ENCODE measurements around the gene DLGAP4. TPM values are rescaled to one million over a fixed set of nuclear protein-coding genes. Genes with fewer than 3 reads are reported as not detected.

Gene DLGAP4
- total and polyA plus RNA-seq, 2 of the 8 experiments (the other 6 are each of a cell fraction or from before 2014, with no cell fraction given): 41.2 to 57.2 TPM

DNA sequence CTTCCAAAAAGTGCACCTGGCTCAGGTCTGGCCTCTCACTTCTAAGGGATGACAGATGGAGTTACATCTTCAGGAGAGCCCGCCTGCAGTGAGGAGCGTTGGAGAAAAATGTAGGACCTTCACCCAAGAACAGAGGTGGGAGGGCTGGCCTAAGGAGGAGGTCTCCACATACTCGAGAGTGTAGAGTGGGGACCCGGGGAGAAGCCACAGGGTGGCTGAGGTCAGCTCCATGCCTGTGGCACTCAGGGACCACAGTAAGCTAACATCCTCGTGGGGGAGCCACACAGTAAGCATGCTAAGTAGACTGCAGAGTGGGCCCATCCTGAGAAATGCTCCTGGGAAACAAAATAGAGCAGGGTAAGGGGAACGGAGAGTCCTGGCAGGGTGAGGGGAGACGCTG, 45.8 kb upstream of the DLGAP4 start:
- Histone ChIP-seq H3K18ac (ENCODE audit: extremely low read depth, low read length) (no peak overlapping the region), H3K4me3 (ENCODE audit: extremely low read depth in 1 of 4, insufficient read depth in 2 of 4, low read depth in 3 of 4, low read length in 4 of 4) (no peak overlapping the region), H2AK5ac (ENCODE audit: low read depth, low read length) (no peak overlapping the region), H4K91ac (replicated peaks; ENCODE audit: insufficient read length, low read length) (no peak overlapping the region), H2BK15ac (ENCODE audit: low read length) (no peak overlapping the region), H2AFZ (ENCODE audit: low read length) (no peak overlapping the region), H4K5ac (ENCODE audit: insufficient read length, low read depth, low read length) (no peak overlapping the region), H3K4me2 (ENCODE audit: insufficient read depth in 1 of 2, low read depth in 2 of 2, low read length in 2 of 2) (no peak overlapping the region; a peak in 1 of 4 replicates), H2BK12ac (ENCODE audit: low read depth, low read length) (no peak overlapping the region), H3K9me3 (ENCODE audit: insufficient read depth in 2 of 2, low read depth in 1 of 2, low read length in 1 of 2) (no peaks in the 10 kb centered on the region), H2BK20ac (ENCODE audit: low read length) (no peak overlapping the region), H3K14ac (ENCODE audit: insufficient read length) (no peak overlapping the region), H4K8ac (ENCODE audit: extremely low read depth, insufficient read depth, low read length) (no peak overlapping the region), H3K36me3 (ENCODE audit: control insufficient read depth in 2 of 4, insufficient read depth in 4 of 4, low read length in 3 of 4) (peaks cover 0 to 5% (median 0%) of the 10 kb centered on the region in 4 experiments; a peak in 4 of 8 replicates), H3K23me2 (ENCODE audit: low read depth, low read length) (no peaks in the 10 kb centered on the region), H3K4me1 (replicated peaks in 1 of 4; ENCODE audit: control insufficient read depth in 3 of 4, insufficient read depth in 4 of 4, low read length in 3 of 4) (peaks cover 7 to 10% (median 8%) of the 10 kb centered on the region in 4 experiments; a peak in 5 of 7 replicates), H3K79me1 (ENCODE audit: low read depth, low read length) (no peaks in the 10 kb centered on the region), H3K9ac (replicated peaks in 1 of 4; ENCODE audit: extremely low read depth in 1 of 4, low read depth in 3 of 4, low read length in 3 of 4) (no peak overlapping the region), H3K79me2 (ENCODE audit: control insufficient read depth in 1 of 2, insufficient read depth in 2 of 2, low read length in 2 of 2) (no peaks in the 10 kb centered on the region), H2BK5ac (ENCODE audit: low read depth, low read length) (no peak overlapping the region), H3K56ac (replicated peaks; ENCODE audit: insufficient read length, low read depth, low read length) (no peak overlapping the region), H3K27me3 (replicated peaks in 1 of 4; ENCODE audit: control insufficient read depth in 3 of 4, extremely low read depth in 1 of 4, insufficient read depth in 3 of 4, low read length in 3 of 4) (no peaks in the 10 kb centered on the region), H3K27ac (ENCODE audit: low read depth, low read length) (no peak overlapping the region), H3K23ac (ENCODE audit: insufficient read length) (no peak overlapping the region), H4K20me1 (replicated peaks in 1 of 2; ENCODE audit: control insufficient read depth in 1 of 2, insufficient read depth in 2 of 2, low read length in 2 of 2) (peaks cover 0 to 2% of the 10 kb centered on the region in 2 experiments), H3K4ac (replicated peaks; ENCODE audit: insufficient read length, low read depth, low read length) (no peak overlapping the region), H2BK120ac (replicated peaks; ENCODE audit: low read depth, low read length) (no peak overlapping the region)
- ChIA-PET POLR2A (ENCODE audit: partially characterized antibody) (interaction anchor here (1.4 to 1.6 kb wide), 3 partner anchors 11 to 176 kb away, joined by 3 to 6 read pairs (median 3); no protein-coding TSS in a partner anchor), CTCF (ENCODE audit: partially characterized antibody) (interaction anchor here (0.6 to 1.7 kb wide), 6 partner anchors 23 to 1145 kb away, joined by 3 to 8 read pairs (median 3); no protein-coding TSS in a partner anchor)
- DNase-seq (ENCODE audit: low read depth in 1 of 2, low spot score in 2 of 2) (no peak), FAIRE-seq (no peak)
- 94% methylated on average over 6 of the region's 7 CpGs; no CpG with 5 or more reads in 1 of the 2 experiments for WGBS, 2 experiments (ENCODE audit: extremely low coverage in 1 of 2, insufficient coverage in 1 of 2, insufficient read length in 1 of 2, insufficient replicate concordance in 2 of 2, low coverage in 1 of 2, low lambda C conversion rate in 2 of 2, missing lambda C conversion rate in 1 of 2)
- no peak for TF ChIP-seq SRF (IDR thresholded peaks at IDR 0.05; ENCODE audit: low read depth, low read length)
- no peak for TF ChIP-seq CTBP2 (IDR thresholded peaks at IDR 0.05; ENCODE audit: borderline replicate concordance, insufficient read depth, insufficient read length, low read length)
- TF ChIP-seq NANOG (IDR thresholded peaks at IDR 0.05; ENCODE audit: insufficient read depth, low read depth, low read length, poor library complexity, severe bottlenecking): no peak
- TF ChIP-seq, protein P1, sequence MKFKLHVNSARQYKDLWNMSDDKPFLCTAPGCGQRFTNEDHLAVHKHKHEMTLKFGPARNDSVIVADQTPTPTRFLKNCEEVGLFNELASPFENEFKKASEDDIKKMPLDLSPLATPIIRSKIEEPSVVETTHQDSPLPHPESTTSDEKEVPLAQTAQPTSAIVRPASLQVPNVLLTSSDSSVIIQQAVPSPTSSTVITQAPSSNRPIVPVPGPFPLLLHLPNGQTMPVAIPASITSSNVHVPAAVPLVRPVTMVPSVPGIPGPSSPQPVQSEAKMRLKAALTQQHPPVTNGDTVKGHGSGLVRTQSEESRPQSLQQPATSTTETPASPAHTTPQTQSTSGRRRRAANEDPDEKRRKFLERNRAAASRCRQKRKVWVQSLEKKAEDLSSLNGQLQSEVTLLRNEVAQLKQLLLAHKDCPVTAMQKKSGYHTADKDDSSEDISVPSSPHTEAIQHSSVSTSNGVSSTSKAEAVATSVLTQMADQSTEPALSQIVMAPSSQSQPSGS (IDR thresholded peaks at IDR 0.05; ENCODE audit: low read length): no peak
- TF ChIP-seq CHD1 (IDR thresholded peaks at IDR 0.05; ENCODE audit: low read depth, low read length): no peak
- TF ChIP-seq, protein P2, sequence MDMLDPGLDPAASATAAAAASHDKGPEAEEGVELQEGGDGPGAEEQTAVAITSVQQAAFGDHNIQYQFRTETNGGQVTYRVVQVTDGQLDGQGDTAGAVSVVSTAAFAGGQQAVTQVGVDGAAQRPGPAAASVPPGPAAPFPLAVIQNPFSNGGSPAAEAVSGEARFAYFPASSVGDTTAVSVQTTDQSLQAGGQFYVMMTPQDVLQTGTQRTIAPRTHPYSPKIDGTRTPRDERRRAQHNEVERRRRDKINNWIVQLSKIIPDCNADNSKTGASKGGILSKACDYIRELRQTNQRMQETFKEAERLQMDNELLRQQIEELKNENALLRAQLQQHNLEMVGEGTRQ (IDR thresholded peaks at IDR 0.05; ENCODE audit: low read length): no peak
- no peak for TF ChIP-seq MAFK (IDR thresholded peaks at IDR 0.05; ENCODE audit: low read depth, low read length)
- no peak for TF ChIP-seq CEBPB (IDR thresholded peaks at IDR 0.05; ENCODE audit: low read depth, low read length)
- no peak for TF ChIP-seq YY1 (IDR thresholded peaks at IDR 0.05; ENCODE audit: low read depth, low read length)
- no peak for TF ChIP-seq SP1 (IDR thresholded peaks at IDR 0.05; ENCODE audit: low read depth, low read length)
- no peak for TF ChIP-seq NRF1 (IDR thresholded peaks at IDR 0.05; ENCODE audit: low read depth, low read length)
- no peak for TF ChIP-seq SP4 (IDR thresholded peaks at IDR 0.05; ENCODE audit: low read length)

Measured in H1 (cell line).